Measurements from ENCODE around the gene CDKL2.
"Not testable (repeated sequence)": the region's sequence is repeated elsewhere in the genome, so short reads cannot be mapped to it uniquely, and the experiment has no call there.

Gene CDKL2

DNA sequence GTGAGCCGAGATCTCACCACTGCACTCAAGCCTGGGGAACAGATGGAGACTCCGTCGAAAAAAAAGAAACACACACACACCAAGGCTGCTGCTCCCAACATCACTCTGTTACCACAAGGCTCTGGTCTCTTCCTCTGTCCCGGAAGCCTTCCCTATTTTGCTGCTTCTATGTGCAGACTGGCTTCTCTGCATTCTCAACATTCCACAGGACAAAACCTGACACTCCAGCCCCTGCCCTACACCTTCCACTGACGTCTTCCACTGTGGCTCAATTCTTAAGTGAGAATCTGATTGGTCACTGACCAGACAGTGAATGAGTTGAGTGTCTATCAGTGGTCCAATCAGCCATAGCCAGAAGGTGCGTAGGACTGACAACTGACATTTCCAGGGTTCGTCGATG lies 68.5 kb downstream of the CDKL2 start:
- DNase-seq (ENCODE audit: extremely low spot score, insufficient read length, low read depth) (no peak), FAIRE-seq (no peak)

DNA sequence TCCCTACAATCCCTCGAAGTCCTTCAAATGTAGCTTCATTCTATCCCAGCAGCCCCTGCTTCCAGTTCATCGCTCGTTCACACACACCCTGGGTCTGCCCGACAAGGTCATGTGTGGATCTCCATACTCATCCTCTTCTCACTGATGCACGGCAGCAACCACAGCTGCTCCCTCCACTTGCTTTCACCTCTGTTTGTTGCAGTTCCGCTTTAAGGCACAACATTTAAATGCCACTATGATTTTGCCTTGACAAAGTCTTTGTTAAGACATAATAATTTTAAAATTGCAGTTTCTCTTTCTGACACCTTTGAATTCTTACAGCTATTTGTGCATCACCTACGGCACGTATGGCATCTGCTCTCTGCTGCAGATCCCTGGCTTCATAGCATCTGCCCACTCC lies 72.6 kb downstream of the CDKL2 start:
- no peak for DNase-seq (ENCODE audit: extremely low spot score, insufficient read length, low read depth)
- no peak for FAIRE-seq

DNA sequence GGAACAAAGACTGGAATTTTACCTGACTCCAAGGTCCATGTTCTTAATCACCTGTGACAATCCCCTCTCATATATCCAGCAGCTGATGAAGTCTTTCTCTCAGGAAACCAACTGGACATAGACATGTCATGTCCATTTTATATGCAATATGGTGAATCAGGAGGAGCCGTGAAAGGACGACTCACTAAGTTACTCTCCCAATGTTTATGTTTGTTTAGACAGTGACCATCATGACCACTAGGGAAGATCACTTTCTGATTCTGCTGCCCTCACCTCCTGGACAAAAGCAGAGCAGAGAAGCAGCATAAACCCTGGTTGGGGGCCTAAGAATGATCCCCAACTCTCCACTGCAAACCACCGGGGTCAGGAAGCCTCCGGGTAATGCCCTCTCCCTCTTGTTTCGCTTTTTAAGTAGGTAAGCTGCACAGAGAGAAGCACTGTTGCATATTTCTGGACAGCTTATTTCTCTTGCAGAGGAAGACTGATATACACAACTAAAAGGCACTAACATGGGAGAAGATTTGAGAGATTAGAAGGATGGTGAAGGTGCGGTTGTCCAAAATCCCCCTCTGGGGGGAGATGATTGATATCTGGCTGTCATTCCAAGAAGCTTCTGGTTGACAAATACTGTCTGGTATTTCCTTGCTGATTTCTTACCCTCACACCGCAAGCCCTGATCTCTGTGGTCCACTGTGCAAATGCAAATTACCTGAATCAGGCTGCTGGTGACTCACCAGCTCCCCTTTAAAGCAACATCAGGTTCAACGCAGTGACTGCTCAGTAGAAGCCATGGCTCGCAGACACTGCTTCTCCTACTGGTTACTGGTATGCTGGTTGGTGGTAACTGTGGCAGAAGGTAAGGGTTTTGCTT lies 74.8 kb downstream of the CDKL2 start, which contains the start of gene ODAPH:
TSS of gene ODAPH (plus strand) at position 773 of the 871 bp plus-strand sequence. CDS start at position 790, 17 bp downstream.
- peak; percentile 44 for FAIRE-seq
- DNase-seq (ENCODE audit: extremely low spot score, insufficient read length, low read depth) = no peak

DNA sequence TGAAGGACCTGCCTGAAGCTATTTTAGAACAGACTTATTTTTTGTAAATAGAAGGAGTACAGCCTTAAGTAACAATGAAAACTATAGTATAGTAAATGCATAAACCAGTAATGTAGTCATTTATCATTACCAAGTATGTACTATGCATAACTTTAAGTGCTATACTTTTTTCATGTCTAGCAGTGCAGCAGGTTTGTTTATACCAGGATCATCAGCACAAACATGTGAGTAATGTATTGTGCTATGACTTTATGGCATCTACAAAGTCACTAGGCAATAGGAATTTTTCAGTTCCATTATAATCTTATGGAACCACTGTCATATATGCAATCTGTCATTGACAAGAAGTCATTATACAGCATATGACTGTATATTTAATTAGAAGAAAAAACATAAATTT lies 77.9 kb downstream of the CDKL2 start:
- DNase-seq (ENCODE audit: extremely low spot score, insufficient read length, low read depth) (no peak), FAIRE-seq (no peak)

DNA sequence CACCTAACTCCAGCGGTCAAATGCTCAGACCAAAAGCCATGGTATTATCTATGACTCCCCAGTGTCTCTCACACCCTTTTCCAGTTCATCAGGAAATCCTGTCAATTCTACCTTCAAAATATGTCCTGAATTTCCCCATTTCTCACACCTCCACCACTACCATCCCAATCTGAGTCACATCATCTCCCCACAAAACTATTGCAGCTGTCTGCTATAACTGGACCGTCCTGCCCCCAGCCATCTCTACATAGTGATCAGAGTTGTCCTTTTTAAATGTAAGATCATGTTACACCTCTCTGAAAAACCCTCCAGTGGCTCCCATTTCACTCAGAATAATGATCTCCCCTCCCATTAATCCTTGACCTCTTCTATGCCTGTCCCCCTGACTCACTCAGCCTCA lies 81.3 kb downstream of the CDKL2 start:
- DNase-seq (ENCODE audit: extremely low spot score, insufficient read length, low read depth) (no peak), FAIRE-seq (no peak)

DNA sequence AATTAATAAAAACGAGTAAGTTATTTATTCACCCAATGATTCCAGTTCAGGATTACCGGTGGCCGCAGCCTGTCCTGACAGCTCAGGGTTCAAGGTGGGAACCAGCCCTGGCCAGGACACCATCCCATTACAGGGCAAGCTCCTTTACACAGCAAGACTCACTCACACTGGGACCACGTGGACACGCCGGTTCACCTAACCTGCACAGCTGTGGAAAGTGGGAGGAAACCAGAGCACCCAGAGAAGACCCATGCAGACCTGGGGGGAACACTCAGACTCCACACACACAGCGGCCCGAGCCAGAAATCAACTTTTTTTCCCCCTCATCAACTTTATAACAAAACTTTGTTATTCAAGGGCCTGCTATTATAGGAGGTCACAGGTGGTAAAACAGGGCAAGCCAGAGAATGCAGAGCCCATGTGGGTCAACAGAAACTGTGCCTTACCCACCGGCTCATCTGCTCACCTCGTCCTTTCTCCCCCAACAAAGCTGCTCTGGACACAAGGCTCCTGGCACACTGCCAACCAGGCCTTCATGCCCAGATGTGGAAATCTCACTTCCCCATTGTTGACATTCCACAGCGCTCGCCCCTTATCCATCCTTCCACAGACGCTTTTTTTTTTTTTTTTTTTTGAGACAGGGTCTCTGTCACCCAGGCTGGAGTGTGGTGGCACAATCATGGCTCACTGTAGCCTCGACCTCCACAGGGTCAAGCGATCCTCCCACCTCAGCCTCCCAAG lies 82.5 kb downstream of the CDKL2 start:
- DNase-seq (ENCODE audit: extremely low spot score, insufficient read length, low read depth) (no peak), FAIRE-seq (no peak)

DNA sequence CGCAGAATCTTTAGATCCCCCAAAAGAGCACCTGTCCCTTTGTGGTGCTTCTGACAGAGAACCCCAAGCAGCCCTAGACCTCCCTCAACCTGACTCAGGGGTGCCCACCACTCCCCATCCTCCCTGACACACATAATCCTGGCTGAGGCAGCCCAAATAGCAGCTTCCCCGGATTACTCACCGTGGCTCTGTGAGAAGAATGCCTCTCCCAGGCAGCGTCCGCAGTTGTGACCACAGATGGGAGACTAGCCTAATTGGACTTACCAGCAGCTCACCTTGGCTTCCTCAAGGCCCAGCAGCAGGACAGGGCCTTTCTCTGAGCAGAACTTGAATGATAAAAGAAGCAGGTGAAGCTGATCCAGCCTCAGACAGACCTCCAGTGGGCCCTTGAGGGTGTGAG lies 84.8 kb downstream of the CDKL2 start:
- no peak for DNase-seq (ENCODE audit: extremely low spot score, insufficient read length, low read depth)
- FAIRE-seq = no peak

DNA sequence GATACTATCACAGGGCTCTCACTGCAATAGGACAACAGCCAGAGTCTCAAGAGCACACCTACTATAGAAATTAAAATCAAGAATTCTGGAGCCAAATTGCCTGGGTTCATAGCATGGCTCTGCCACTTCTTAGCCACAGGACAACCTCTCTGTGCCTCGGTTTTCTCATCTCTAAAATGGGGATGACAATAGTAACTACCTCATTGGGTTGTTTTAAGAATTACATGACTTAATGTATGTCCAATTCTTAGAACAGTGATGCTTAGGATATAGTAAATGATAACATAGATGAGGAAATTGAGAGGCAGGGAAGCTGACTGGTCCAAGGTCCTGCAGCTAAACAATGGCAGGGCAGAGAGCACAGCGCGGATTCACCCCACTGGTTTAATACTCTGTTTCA lies 85.5 kb downstream of the CDKL2 start:
- no peak for FAIRE-seq
- DNase-seq (ENCODE audit: extremely low spot score, insufficient read length, low read depth) = no peak

DNA sequence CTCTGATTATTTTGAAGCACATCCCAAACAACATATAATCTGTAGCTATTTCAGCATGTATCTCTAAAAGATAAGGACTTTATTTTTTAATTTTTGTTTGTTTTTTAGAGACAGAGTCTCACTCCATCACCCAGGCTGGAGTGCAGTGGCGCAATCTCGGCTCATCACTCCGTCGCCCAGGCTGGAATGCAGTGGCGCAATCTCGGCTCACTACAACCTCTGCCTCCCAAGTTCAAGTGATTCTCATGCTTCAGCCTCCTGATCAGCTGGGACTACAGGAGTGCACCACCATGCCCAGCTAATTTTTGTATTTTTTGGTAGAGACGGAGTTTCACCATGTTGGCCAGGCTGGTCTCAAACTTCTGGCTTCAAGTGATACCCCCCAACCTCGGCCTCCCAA lies 86.1 kb downstream of the CDKL2 start:
- not testable (repeated sequence) for DNase-seq (ENCODE audit: extremely low spot score, insufficient read length, low read depth); FAIRE-seq

DNA sequence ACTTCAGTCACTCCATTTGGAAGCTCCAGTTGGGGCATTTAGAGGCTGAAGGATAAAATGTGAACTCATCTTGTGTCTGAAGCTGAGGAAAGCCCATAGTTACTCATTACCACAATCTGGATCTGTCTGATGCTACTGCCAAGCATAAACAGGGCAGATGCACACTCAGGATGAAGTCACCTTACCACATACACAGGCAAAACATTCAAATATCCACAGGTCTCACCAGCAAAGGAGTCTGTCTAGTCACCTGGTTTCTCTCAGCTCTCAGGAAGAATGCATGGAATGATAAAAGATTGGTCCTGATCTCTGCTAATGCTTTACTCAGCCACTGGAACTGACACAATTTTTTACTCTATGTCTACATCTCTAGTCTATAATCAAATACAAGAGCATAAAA lies 87.5 kb downstream of the CDKL2 start:
- DNase-seq (ENCODE audit: extremely low spot score, insufficient read length, low read depth) = no peak
- FAIRE-seq = no peak

DNA sequence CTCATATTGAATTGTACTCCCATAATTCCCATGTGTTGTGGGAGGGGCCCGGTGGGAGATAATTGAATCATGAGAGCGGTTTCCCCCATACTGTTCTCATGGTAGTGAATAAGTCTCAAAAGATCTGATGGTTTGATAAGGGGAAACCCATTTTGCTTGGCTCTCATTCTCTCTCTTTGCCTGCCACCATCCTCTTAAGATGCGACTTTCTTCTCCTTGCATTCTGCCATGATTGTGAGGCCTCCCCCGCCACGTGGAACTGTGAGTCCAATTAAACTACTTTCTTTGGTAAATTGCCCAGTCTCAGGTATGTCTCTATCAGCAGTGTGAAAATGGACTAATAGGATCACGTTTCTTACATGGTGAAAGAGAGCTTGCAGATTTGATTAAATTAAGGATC lies 93.0 kb downstream of the CDKL2 start:
- not testable (repeated sequence) for FAIRE-seq; DNase-seq (ENCODE audit: extremely low spot score, insufficient read length, low read depth)

DNA sequence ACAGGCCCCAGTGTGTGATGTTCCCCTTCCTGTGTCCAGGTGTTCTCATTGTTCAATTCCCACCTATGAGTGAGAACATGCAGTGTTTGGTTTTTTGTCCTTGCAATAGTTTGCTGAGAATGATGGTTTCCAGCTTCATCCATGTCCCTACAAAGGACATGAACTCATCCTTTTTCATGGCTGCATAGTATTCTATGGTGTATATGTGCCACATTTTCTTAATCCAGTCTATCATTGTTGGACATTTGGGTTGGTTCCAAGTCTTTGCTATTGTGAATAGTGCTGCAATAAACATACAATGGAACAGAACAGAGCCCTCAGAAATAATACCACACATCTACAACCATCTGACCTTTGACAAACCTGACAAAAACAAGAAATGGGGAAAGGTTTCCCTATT lies 96.4 kb downstream of the CDKL2 start:
- DNase-seq (ENCODE audit: extremely low spot score, insufficient read length, low read depth); FAIRE-seq: not testable (repeated sequence)

DNA sequence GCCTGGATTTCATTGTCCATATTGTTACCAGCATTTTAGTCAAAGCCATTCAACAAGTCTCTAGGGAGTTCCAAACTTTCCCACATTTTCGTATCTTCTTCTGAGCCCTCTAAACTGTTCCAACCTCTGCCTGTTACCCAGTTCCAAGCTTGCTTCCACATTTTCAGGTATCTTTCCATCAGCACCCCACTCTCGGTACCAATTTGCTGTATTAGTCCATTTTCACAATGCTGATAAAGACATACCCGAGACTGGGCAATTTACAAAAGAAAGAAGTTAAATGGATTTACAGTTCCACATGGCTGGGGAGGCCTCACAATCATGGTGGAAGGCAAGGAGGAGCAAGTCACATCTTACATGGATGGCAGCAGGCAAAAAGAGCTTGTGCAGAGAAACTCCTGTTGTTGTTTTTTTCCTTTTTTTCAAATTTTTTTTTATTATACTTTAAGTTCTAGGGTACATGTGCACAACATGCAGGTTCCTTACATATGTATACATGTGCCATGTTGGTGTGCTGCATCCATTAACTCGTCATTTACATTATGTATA lies 96.9 kb downstream of the CDKL2 start:
- DNase-seq (ENCODE audit: extremely low spot score, insufficient read length, low read depth); FAIRE-seq: not testable (repeated sequence)

DNA sequence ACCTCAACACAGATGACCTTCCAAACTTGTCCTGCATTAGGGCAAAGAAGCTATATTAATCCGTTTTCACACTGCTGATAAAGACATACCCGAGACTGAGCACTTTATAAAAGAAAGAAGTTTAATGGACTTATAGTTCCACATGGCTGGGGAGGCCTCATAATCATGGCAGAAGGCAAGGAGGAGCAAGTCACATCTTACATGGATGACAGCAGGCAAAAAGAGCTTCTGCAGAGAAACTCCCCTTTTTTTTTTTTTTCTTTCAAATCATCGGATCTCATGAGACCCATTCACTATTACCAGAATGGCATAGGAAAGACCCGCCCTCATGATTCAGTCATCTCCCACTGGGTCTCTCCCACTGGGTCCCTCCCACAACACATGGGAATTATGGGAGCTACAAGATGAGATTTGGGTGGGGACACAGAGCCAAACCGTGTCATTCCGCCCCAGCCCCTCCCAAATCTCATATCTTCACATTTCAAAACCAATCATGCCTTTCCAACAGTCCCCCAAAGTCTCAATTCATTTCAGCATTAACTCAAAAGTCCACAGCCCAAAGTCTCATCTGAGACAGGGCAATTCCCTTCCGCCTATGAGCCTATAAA lies 98.7 kb downstream of the CDKL2 start:
- not testable (repeated sequence) for FAIRE-seq; DNase-seq (ENCODE audit: extremely low spot score, insufficient read length, low read depth)

DNA sequence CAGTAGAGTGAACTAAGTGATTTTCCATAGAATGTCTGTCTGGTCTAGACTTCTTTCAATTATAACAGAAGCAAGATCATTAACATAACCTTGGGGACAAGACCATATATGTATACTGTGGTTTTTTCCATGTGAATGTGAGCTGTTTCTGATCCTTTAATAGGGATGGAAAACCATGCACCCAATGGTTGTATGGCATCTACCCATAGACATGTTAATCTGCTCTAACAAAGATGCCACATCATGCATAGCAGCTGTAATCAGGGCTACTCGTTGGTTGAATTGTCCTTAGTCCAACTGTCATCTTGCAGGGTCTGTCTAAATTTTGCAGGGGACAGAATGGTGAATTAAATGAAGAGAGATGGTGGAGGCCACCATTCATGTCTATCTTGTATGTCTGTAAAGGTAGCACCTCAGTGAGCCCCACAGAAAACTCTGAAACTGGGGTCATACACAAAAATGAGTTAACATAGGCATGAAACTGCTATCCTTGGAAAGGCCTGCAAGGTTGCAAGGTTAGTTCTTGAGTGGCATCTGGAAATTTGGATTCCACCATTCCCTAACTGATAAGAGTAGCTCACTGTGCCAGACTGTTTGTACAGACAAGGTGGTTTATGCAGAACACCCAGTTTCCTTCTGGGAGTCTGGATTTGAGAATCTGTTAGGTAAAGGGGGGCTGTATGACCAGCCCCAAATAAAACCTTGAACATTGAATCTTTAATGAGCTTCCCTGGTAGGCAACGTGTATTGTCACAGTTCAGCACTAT lies 99.6 kb downstream of the CDKL2 start:
- no peak for FAIRE-seq

More for the DNA sequence above, 99.6 kb downstream of the CDKL2 start:
- DNase-seq (ENCODE audit: extremely low spot score, insufficient read length, low read depth) = no peak

Data from GM18507 (cell line).